Hematopoietic multipotent progenitor cell treated with erythropoietin and hydrocortisone succinate and interleukin-3 and kit ligand, for 6 days (in vitro differentiated cells): ENCODE data around the gene PRSS23.
"Not testable (repeated sequence)": the region's sequence is repeated elsewhere in the genome, so short reads cannot be mapped to it uniquely, and the experiment has no call there.

Experiments
- DNase-seq: peaks from one replicate; pipeline ENCODE4 v3.0.0-alpha.2; 2015

Gene PRSS23

GRCh38 chr11:86815726-86816125 lies 15.4 kb downstream of the PRSS23 start:
- no peak for DNase-seq

GRCh38 chr11:86816251-86816726 lies 15.9 kb downstream of the PRSS23 start:
- DNase-seq: no peak

- DNase-seq: peak; percentile 83
Observed at GRCh38 chr11:86818462-86819192, 18.3 kb downstream of the PRSS23 start.

GRCh38 chr11:86824139-86824538 lies 23.8 kb downstream of the PRSS23 start:
- not testable (repeated sequence) for DNase-seq

- not testable (repeated sequence) for DNase-seq
Observed at GRCh38 chr11:86834376-86834775, 34.0 kb downstream of the PRSS23 start.

GRCh38 chr11:86844762-86845508 lies 44.6 kb downstream of the PRSS23 start:
- DNase-seq: not testable (repeated sequence)

GRCh38 chr11:86848132-86848531 lies 47.8 kb downstream of the PRSS23 start:
- no peak for DNase-seq

- DNase-seq: no peak
Observed at GRCh38 chr11:86849679-86850078, 49.3 kb downstream of the PRSS23 start.
